ENCODE results near the gene EPB41L1. TPM values are rescaled to one million over a fixed set of nuclear protein-coding genes. Genes with fewer than 3 reads are reported as not detected.
A peak's percentile ranks its signal among the peaks of the same experiment; 100 is the strongest.

EPB41L1 gene
- polyA plus RNA-seq, 3 donors, result 0.05 TPM; not detected in 2

- no peak overlapping the region for H3K27ac ChIP-seq (ENCODE audit: low read depth in 1 of 2, low read length in 2 of 2)
- no peaks in the 10 kb centered on the region for H3K4me1 Mint-ChIP-seq
- no peaks in the 10 kb centered on the region for H3K27me3 ChIP-seq (ENCODE audit: control insufficient read depth in 2 of 2, insufficient read depth in 2 of 2, low read length in 2 of 2)
- no peaks in the 10 kb centered on the region for H3K79me2 ChIP-seq (ENCODE audit: insufficient read depth, low read length)
- no peaks in the 10 kb centered on the region for H3K9me3 Mint-ChIP-seq
- H2AFZ ChIP-seq (ENCODE audit: insufficient read depth, low read depth, low read length, poor library complexity, severe bottlenecking), result no peak overlapping the region
- no peak overlapping the region for H3K4me3 ChIP-seq (replicated peaks in 1 of 3; ENCODE audit: low read depth in 2 of 3, low read length in 3 of 3)
- H3K27ac Mint-ChIP-seq, result peak overlapping the region in 1 of 7 donors; percentile 28
- H3K4me3 Mint-ChIP-seq, result no peak overlapping the region
- peaks cover 21 to 28% of the 10 kb centered on the region in 2 donors for H3K36me3 Mint-ChIP-seq
- intact Hi-C loops (cut with micrococcal nuclease), result no loop called here
- H4K20me1 ChIP-seq (ENCODE audit: insufficient read depth, low read length), result no peaks in the 10 kb centered on the region
- 81% methylated on average over 5 of the region's 7 CpGs for WGBS (ENCODE audit: insufficient coverage)
- no peak for DNase-seq
- peaks cover 2 to 5% (median 2%) of the 10 kb centered on the region in 3 donors for H3K27me3 Mint-ChIP-seq (ENCODE audit: low read depth in 3 of 3)
- no peaks in the 10 kb centered on the region for H3K9me3 ChIP-seq (replicated peaks in 1 of 2; ENCODE audit: control insufficient read depth in 1 of 2, insufficient read depth in 1 of 2, low read length in 2 of 2)
- H3K9ac ChIP-seq (ENCODE audit: insufficient read depth, low read length, poor library complexity, severe bottlenecking), result no peak overlapping the region
- H3K4me2 ChIP-seq (replicated peaks; ENCODE audit: extremely low read depth, low read length, poor library complexity, severe bottlenecking), result no peak overlapping the region
- TF ChIP-seq CTCF (IDR thresholded peaks at IDR 0.05), result no peak
- H3K36me3 ChIP-seq (replicated peaks in 1 of 2; ENCODE audit: control insufficient read depth in 1 of 2, insufficient read depth in 2 of 2, low read length in 2 of 2), result peaks cover 19 to 21% of the 10 kb centered on the region in 2 donors
- H3K4me1 ChIP-seq (ENCODE audit: control insufficient read depth in 1 of 2, insufficient read depth in 2 of 2, low read length in 2 of 2), result no peaks in the 10 kb centered on the region
Observed at GRCh38 chr20:36260316-36260715, 105.8 kb downstream of the EPB41L1 start.

GRCh38 chr20:36261389-36262105 lies 107.0 kb downstream of the EPB41L1 start:
- Histone ChIP-seq H3K27ac (ENCODE audit: low read depth in 1 of 2, low read length in 2 of 2) (no peak overlapping the region), H3K9ac (ENCODE audit: insufficient read depth, low read length, poor library complexity, severe bottlenecking) (no peak overlapping the region), H2AFZ (ENCODE audit: insufficient read depth, low read depth, low read length, poor library complexity, severe bottlenecking) (no peak overlapping the region), H3K4me3 (replicated peaks in 1 of 3; ENCODE audit: low read depth in 2 of 3, low read length in 3 of 3) (no peak overlapping the region), H3K27me3 (ENCODE audit: control insufficient read depth in 2 of 2, insufficient read depth in 2 of 2, low read length in 2 of 2) (no peaks in the 10 kb centered on the region), H3K79me2 (ENCODE audit: insufficient read depth, low read length) (no peaks in the 10 kb centered on the region), H3K4me1 (ENCODE audit: control insufficient read depth in 1 of 2, insufficient read depth in 2 of 2, low read length in 2 of 2) (no peaks in the 10 kb centered on the region), H3K4me2 (replicated peaks; ENCODE audit: extremely low read depth, low read length, poor library complexity, severe bottlenecking) (no peak overlapping the region), H3K9me3 (replicated peaks in 1 of 2; ENCODE audit: control insufficient read depth in 1 of 2, insufficient read depth in 1 of 2, low read length in 2 of 2) (no peaks in the 10 kb centered on the region), H3K36me3 (replicated peaks in 1 of 2; ENCODE audit: control insufficient read depth in 1 of 2, insufficient read depth in 2 of 2, low read length in 2 of 2) (peaks cover 7 to 8% of the 10 kb centered on the region in 2 donors), H4K20me1 (ENCODE audit: insufficient read depth, low read length) (no peaks in the 10 kb centered on the region)
- Mint-ChIP-seq H3K4me1 (no peaks in the 10 kb centered on the region), H3K9me3 (no peaks in the 10 kb centered on the region), H3K36me3 (peaks cover 8 to 16% of the 10 kb centered on the region in 2 donors), H3K27me3 (ENCODE audit: low read depth in 3 of 3) (peaks cover 2 to 5% (median 2%) of the 10 kb centered on the region in 3 donors), H3K27ac (no peak overlapping the region), H3K4me3 (no peak overlapping the region)
- no peak for TF ChIP-seq CTCF (IDR thresholded peaks at IDR 0.05)
- no peak for DNase-seq
- WGBS (ENCODE audit: insufficient coverage), result 93% methylated on average over 10 of the region's 12 CpGs
- intact Hi-C loops (cut with micrococcal nuclease), result no loop called here

All from CD14-positive monocyte (primary cell).